K562 (cell line): ENCODE data around the gene GOPC.

Source experiments
- CHD1 ChIP-seq: fragments of 200-600 bp; sonication (generic); IDR thresholded peaks from one replicate; pipeline ENCODE4 v1.6.1; 2012; ENCODE audit warnings: mild to moderate bottlenecking, moderate library complexity, low read length, inconsistent platforms
- POLR2AphosphoS2 ChIP-seq: IDR thresholded peaks from 2 replicates; pipeline ENCODE4 v1.6.1; 2012; ENCODE audit warnings: low read length, improper control_type of control experiment
- TF ChIP-seq, protein P1 (sequence below), 3 experiments: IDR thresholded peaks in 2 of 3; conservative IDR thresholded peaks in 1 of 3; 2 replicates each; pipeline ENCODE4 v1.5.1; 2011 to 2012; ENCODE audit warnings: low read length in 3 of 3, mild to moderate bottlenecking in 3 of 3, control low read depth in 2 of 3, improper control_type of control experiment in 1 of 3, inconsistent platforms in 1 of 3, low read depth in 1 of 3, mixed read lengths in 1 of 3, moderate library complexity in 1 of 3; ENCODE audit not compliant: insufficient read depth in 2 of 3
- TF ChIP-seq, protein P2 (sequence below), 2 experiments: fragments of 450-650 bp; IDR thresholded peaks; 2 replicates each; pipeline ENCODE4 v1.6.1; 2016
- TF ChIP-seq, protein P3 (sequence below): fragments of 250-450 bp; sonication (Bioruptor Pico); IDR thresholded peaks from 2 replicates; pipeline ENCODE4 v1.8.0; 2021; ENCODE audit warnings: moderate library complexity, mild to moderate bottlenecking, inconsistent platforms

DNA sequence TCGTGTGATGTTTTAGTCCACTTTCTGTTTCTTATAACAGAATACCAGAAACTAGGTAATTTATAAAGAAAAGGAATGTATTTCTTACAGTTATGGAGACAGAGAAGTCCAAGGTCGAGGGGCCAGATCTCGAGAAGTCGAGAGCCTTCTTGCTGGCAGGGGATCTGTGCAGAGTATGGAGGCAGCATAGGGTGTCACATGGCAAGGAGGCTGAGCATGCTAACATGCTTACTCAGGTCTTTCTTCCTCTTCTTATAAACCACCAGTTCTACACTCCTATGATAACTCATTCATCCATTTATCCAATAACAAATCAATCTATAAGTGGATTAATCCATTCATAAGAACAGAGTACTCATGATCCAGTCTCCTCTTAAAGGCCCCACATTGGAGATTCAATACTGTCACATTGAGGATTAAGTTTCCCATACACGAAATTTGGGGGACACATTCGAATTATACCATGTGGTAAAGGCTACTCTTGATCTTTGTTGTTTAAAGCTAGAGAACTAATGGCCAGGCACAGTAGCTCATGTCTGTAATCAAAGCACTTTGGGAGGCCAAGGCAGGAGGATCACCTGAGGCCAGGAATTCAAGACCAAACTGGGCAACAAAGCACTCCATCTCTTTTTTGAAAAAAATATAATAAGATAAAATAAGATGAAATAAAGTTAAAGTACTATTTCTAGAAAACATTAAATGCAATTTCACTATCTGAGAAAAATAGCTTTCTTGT lies 2.1 kb downstream of the GOPC start:
- TF ChIP-seq, protein P1, sequence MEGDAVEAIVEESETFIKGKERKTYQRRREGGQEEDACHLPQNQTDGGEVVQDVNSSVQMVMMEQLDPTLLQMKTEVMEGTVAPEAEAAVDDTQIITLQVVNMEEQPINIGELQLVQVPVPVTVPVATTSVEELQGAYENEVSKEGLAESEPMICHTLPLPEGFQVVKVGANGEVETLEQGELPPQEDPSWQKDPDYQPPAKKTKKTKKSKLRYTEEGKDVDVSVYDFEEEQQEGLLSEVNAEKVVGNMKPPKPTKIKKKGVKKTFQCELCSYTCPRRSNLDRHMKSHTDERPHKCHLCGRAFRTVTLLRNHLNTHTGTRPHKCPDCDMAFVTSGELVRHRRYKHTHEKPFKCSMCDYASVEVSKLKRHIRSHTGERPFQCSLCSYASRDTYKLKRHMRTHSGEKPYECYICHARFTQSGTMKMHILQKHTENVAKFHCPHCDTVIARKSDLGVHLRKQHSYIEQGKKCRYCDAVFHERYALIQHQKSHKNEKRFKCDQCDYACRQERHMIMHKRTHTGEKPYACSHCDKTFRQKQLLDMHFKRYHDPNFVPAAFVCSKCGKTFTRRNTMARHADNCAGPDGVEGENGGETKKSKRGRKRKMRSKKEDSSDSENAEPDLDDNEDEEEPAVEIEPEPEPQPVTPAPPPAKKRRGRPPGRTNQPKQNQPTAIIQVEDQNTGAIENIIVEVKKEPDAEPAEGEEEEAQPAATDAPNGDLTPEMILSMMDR (IDR thresholded peaks at IDR 0.05 in 2 of 3, conservative IDR thresholded peaks at IDR 0.05 in 1 of 3; ENCODE audit: insufficient read depth in 2 of 3, low read depth in 1 of 3, low read length in 3 of 3), result no peak
- no peak for TF ChIP-seq POLR2AphosphoS2
- TF ChIP-seq, protein P2, sequence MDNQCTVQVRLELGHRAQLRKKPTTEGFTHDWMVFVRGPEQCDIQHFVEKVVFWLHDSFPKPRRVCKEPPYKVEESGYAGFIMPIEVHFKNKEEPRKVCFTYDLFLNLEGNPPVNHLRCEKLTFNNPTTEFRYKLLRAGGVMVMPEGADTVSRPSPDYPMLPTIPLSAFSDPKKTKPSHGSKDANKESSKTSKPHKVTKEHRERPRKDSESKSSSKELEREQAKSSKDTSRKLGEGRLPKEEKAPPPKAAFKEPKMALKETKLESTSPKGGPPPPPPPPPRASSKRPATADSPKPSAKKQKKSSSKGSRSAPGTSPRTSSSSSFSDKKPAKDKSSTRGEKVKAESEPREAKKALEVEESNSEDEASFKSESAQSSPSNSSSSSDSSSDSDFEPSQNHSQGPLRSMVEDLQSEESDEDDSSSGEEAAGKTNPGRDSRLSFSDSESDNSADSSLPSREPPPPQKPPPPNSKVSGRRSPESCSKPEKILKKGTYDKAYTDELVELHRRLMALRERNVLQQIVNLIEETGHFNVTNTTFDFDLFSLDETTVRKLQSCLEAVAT (IDR thresholded peaks at IDR 0.05), result no peak
- TF ChIP-seq CHD1, result no peak
- TF ChIP-seq, protein P3, sequence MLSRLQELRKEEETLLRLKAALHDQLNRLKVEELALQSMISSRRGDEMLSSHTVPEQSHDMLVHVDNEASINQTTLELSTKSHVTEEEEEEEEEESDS, result no peak
